Urinary bladder (tissue), 4 donors: Measurements from ENCODE around the gene GMDS. TPM values are rescaled to one million over a fixed set of nuclear protein-coding genes. Genes with fewer than 3 reads are reported as not detected.

Source experiments
- DNase-seq: peaks from one replicate; pipeline ENCODE4 v3.0.0-alpha.2; 2015; ENCODE audit errors: extremely low spot score
- H3K27ac ChIP-seq: one replicate; pipeline ENCODE4 v1.5.1; 2013; ENCODE audit warnings: low read depth, mild to moderate bottlenecking, moderate library complexity
- H3K36me3 ChIP-seq: one replicate; pipeline ENCODE4 v1.6.1; 2013; ENCODE audit warnings: mild to moderate bottlenecking, moderate library complexity; ENCODE audit not compliant: insufficient read depth
- H3K4me1 ChIP-seq: one replicate; pipeline ENCODE4 v1.6.1; 2013; ENCODE audit warnings: mild to moderate bottlenecking, moderate library complexity; ENCODE audit not compliant: insufficient read depth
- H3K4me3 ChIP-seq: one replicate; pipeline ENCODE4 v1.5.1; 2013; ENCODE audit warnings: low read depth, low read length
- WGBS: extraction: QIAGEN DNeasy Blood & Tissue Kit; methylation state at CpG from one replicate; pipeline ENCODE4 v1.1.7; 2013; 5-methylcytosine and 5-hydroxymethylcytosine counted together
- polyA plus RNA-seq: library from polyadenylated mRNA; stranded (reverse); fragments of 200-250 nt; gene quantifications from one replicate; pipeline ENCODE4 v1.2.3, GENCODE V29; 2013
- total RNA-seq: library from RNA; depleted of rRNA; stranded (reverse); fragments of >200 nt; gene quantifications from one replicate; pipeline ENCODE4 v1.2.3, GENCODE V29; 2014
- donor health status: healthy with polysubstance abuse.
- donor health status: healthy.

GMDS gene
- total and polyA plus RNA-seq, 2 donors: 7.5 to 10.7 TPM

DNA sequence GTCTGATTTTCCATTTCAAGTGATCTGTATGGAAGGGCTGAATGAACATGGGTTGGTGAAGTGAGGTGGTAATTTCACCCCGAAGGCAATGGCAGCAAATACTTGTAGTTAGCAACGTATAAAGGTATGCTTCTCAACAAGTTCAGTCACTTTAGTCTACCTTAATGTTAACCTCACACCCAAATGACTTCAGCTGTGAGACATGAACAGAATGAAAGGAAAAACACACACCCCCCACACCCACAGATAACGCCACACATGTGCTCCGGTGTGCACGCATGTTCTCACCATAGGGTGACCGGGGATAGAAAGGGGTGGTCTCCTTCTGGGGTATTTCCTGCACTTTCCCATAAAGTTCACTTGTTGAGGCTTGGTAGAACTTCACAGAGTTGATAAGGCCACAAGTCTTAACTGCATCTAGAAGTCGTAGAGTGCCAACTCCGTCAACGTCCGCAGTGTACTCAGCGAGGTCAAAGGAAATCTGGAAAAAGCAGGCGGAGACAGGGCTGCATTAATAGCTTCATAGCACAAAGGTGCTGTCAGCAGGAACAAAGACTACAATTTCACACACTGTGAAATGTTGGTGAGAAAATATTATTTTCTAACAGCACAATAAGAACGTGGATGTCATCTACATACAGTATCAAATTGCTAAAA, 284.8 kb downstream of the GMDS start:
- DNase-seq: no peak
- no peak overlapping the region for H3K4me3 ChIP-seq
- 88% methylated on average over 13 of the region's 13 CpGs for WGBS

DNA sequence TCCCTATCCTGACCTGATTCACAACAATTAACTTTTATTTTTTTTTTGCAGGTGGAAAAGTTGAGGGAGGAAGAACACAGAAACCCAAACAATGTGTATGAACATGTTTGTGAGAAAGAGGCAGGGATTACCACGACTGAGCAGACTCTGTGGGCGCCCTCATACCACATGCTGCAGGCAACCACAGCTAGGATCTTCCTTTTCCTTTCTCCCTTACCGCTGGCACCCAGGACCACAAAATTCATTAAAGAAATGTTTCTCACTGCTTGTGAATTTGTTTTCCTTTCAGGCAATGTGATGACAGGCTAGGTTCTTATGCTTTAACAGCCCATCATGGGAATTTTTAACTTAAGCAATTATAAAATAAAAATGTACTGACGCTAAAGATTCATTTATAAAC, 287.1 kb downstream of the GMDS start:
- Histone ChIP-seq H3K27ac (no peak overlapping the region), H3K36me3 (no peaks in the 10 kb centered on the region), H3K4me3 (no peak overlapping the region), H3K4me1 (no peaks in the 10 kb centered on the region)
- 72% methylated on average over 4 of the region's 4 CpGs for WGBS
- no peak for DNase-seq

More for the DNA sequence above, 284.8 kb downstream of the GMDS start:
- Histone ChIP-seq H3K36me3 (no peaks in the 10 kb centered on the region), H3K4me1 (no peaks in the 10 kb centered on the region), H3K27ac (no peak overlapping the region)

DNA sequence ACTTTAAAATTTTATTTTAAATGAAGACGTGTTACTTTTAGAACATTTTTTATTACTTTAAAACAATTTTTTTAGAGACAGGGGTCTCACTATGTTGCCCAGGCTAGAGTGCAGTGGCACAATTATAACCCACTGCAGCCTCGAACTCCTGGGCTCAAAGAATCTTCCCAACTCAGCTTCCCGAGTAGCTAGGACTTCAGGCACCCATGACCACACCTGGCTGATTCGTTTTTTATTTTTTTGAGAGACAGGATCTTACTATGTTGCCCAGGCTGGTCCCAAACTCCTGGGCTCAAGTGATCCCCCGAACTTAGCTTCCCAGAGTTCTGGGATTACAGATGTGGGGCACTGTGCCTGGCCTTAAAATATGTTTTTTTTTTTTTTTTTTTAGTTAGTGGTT, 287.7 kb downstream of the GMDS start:
- no peak overlapping the region for H3K27ac ChIP-seq
- no peak overlapping the region for H3K4me3 ChIP-seq
- WGBS: 74% methylated on average over 5 of the region's 5 CpGs
- H3K36me3 ChIP-seq: no peaks in the 10 kb centered on the region
- no peaks in the 10 kb centered on the region for H3K4me1 ChIP-seq
- no peak for DNase-seq

DNA sequence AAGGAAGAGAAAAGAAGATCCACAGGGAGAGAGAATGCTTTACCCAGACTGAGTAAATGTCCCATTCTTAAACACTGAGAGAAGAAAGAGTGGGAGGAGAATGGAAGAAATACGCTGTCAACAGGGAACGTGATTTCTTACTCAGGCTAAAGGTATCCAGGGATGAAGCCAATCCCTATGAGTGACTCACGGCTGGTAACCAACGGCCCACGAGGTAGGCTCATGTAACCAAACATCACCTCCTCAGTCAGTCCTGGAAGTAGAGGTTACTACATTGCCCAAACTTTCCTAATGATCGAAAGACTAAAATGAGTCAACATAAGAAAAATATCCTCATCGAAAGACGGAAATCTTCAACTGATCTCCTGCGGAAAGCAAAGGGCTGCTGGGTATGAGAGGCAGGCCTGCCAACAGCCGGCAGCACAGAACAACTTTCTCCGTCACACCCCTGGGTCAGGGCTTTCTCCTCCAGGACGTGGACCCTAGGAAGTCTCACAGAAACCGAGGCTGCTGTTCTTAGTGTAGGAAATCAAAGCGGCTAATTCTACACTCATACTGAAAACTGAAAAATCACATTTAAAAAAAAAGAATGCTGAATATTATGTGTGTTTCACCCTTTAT, 292.6 kb downstream of the GMDS start:
- DNase-seq: no peak
- Histone ChIP-seq H3K36me3 (no peaks in the 10 kb centered on the region), H3K4me1 (no peaks in the 10 kb centered on the region), H3K27ac (no peak overlapping the region), H3K4me3 (no peak overlapping the region)
- WGBS: 92% methylated on average over 14 of the region's 14 CpGs

DNA sequence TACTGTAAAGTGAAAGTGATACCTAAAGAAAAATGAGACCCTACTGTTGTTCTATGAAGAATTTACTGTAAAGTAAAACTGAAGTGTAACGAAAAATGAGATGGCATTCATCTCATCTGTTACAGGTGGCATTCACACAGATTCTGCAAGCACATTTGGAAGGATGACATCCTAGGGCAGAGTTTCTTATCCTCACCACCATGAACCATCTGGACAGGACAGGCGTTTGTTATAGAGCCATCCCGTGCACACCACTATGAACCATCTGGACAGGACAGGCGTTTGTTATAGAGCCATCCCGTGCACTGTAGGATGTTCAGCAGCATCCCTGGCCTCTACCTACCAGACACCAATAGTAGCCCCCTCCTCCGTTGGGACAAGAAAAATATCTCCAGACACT, 294.8 kb downstream of the GMDS start:
- Histone ChIP-seq H3K4me3 (no peak overlapping the region), H3K4me1 (no peaks in the 10 kb centered on the region), H3K27ac (no peak overlapping the region), H3K36me3 (no peaks in the 10 kb centered on the region)
- 83% methylated on average over 6 of the region's 6 CpGs for WGBS
- DNase-seq: no peak

DNA sequence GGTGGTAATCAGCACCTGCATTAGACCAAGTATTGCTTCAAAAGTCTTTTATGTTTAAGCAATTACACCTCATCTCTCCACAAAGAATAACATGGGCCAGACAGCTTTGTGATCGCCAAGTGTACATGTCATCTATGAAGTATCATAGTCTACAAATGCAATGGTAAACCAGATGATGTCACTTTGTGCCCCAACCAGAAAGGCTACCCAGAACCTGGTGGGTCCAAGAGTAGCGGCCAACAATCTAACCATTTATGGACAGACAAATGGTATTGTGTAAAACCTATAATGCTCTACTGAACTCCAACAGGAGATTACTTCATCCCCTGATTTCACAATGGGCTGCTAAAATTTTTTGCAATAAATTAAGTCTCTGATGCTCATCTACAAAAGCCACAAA, 295.9 kb downstream of the GMDS start:
- no peaks in the 10 kb centered on the region for H3K36me3 ChIP-seq
- no peak overlapping the region for H3K4me3 ChIP-seq
- no peak overlapping the region for H3K27ac ChIP-seq
- no peaks in the 10 kb centered on the region for H3K4me1 ChIP-seq
- no peak for DNase-seq
- 97% methylated on average over 2 of the region's 2 CpGs for WGBS

DNA sequence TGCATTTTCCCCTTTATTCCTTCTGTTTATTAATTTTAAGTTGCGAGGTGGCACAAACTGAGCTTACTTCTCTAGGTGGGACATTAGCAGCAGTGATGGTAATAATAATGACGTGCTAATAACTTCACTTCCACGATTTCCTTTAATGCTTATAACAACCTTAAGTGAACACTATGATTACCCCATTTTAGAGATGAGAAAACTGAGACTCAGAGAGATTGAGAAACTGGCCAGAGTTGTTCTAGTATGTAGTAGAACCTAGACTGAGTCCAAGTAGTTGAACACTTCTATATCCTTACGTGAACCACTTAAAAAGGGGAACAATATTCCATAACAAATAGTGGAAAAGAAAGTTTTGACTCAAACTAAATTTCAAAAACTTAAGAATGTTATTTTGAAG, 297.5 kb downstream of the GMDS start:
- H3K4me3 ChIP-seq: no peak overlapping the region
- no peaks in the 10 kb centered on the region for H3K4me1 ChIP-seq
- no peak overlapping the region for H3K27ac ChIP-seq
- no peak for DNase-seq
- H3K36me3 ChIP-seq: no peaks in the 10 kb centered on the region
- 96% methylated on average over 4 of the region's 4 CpGs for WGBS

DNA sequence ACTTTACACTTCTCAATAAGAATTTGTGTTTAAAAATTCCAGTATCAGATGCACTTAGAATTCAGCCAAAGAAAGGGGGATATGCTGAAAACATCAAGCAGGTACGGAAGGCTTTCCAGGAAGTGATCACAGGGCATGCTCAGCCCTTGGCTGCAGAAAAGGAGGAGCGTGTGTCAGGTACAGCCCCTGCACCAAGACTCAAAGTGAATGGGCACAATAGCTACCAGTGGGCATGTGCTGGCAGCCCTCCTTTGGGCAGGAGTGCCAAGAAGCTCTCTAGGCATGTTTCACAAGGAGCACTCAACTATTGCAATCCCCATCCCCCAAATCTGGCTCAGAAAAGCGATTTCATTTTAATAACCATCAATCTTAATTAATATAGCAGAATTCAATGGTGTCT, 298.8 kb downstream of the GMDS start:
- Histone ChIP-seq H3K4me1 (no peaks in the 10 kb centered on the region), H3K4me3 (no peak overlapping the region), H3K27ac (no peak overlapping the region), H3K36me3 (no peaks in the 10 kb centered on the region)
- 95% methylated on average over 3 of the region's 3 CpGs for WGBS
- no peak for DNase-seq

DNA sequence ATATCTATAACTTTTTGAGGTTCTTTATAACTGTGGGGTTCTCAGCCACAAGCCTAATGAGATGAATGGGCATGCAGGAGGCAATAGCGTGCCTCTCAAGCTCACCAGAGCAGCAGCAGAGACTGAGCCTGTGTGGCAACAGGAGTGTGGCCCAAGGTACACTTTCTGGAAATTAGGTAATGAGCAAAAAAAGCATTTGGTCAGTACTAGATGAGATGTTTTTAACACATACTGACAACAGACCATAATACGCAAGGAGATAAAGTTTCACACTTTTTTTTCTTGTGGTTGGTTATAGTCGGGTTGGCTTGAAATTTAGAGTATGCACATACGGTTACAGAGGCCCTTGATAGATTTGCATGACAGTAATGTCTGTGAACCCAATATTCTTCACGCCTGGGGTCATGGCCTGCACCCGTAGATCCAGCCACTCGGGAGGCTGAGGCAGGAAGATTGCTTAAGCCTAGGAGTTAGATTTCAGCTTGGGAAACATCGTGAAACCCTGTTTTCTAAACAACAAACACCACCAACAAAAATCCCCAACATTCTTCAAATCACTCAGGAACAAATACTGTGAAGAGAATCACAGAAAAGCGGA, 300.1 kb downstream of the GMDS start:
- no peak for DNase-seq
- no peak overlapping the region for H3K27ac ChIP-seq
- H3K36me3 ChIP-seq: no peaks in the 10 kb centered on the region
- H3K4me3 ChIP-seq: no peak overlapping the region
- 85% methylated on average over 9 of the region's 9 CpGs for WGBS
- no peaks in the 10 kb centered on the region for H3K4me1 ChIP-seq

DNA sequence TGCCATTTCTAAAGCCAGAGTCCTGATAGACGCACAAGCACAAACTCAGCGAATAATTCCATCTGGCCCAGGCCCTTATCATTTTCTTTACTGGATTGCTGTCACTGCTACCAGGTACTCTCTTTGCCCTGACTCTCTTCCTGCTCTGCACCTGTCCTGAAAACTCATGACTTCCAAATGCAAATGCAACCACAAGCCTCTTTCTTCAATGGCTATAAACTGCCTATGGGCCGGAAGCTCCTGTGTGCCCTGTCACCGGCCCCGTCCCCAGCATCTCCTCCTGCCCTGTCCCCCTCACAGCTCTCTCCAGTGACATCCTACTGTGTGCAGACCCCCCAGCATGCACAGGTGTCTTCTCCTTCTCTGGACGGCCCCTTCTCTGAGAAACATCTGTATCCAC, 302.6 kb downstream of the GMDS start:
- no peak for DNase-seq
- H3K4me3 ChIP-seq: no peak overlapping the region
- H3K27ac ChIP-seq: no peak overlapping the region
- no peaks in the 10 kb centered on the region for H3K4me1 ChIP-seq
- 96% methylated on average over 6 of the region's 6 CpGs for WGBS
- no peaks in the 10 kb centered on the region for H3K36me3 ChIP-seq

DNA sequence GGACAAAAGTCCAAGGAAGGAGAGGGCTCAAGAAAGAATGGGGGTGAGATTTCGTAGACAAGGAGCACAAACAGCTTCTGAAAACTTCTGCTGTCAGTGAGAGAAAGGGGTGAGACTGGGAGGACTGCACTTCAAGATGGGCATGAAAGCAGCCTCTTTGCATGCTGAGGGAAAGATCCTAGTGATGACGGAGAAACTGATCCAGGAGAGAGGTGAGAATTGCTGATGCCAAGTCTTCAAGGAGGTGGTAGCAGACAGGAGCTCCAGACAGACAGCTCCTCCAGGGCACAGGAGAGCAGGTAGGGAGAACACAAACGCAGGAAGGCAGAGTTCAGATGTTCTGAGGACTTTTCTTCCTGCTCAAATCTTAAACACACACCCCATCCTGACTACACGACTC, 303.9 kb downstream of the GMDS start:
- H3K4me1 ChIP-seq: no peaks in the 10 kb centered on the region
- H3K27ac ChIP-seq: no peak overlapping the region
- H3K36me3 ChIP-seq: no peaks in the 10 kb centered on the region
- no peak overlapping the region for H3K4me3 ChIP-seq
- 90% methylated on average over 4 of the region's 4 CpGs for WGBS
- DNase-seq: no peak

DNA sequence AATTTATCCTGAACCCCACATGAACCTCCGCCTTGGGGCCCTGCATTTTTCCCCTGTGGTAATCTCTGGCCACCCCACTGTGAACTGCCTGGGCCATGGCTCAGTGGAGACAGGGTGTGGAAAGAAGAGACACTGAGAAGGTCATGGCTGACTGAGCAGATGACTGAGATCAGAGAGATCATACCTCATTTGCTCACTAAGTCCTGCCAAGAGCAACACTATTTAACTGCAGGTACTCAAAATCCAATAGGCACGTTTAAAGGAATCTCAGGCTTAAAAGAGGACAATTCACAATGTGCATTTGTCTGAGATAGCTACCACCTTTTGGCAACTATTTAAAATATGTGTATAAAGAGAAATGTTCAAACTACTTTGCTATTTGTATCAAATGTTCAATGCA, 305.0 kb downstream of the GMDS start:
- Histone ChIP-seq H3K36me3 (no peaks in the 10 kb centered on the region), H3K27ac (no peak overlapping the region), H3K4me3 (no peak overlapping the region), H3K4me1 (no peaks in the 10 kb centered on the region)
- 85% methylated on average over 2 of the region's 2 CpGs for WGBS
- no peak for DNase-seq

DNA sequence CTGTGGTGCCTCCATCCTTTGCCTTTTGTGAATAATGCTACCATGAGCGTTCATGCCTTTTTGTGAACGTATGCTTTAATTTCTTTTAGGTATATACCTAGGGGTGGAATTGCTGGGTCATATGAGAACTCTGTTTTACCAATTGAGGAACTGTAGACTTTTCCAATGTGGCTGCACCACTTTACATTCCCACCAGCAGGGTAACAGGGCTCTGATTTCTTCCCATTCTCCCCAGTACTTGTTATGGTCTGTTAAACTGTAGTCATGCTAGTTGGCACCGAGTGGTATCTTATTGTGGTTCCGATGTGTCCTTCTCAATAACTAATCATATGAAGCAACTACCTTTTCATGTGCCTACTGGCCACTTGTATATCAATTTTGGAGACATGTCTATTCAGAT, 312.1 kb downstream of the GMDS start:
- H3K4me1 ChIP-seq: no peaks in the 10 kb centered on the region
- H3K4me3 ChIP-seq: no peak overlapping the region
- DNase-seq: no peak
- WGBS: 99% methylated on average over 4 of the region's 4 CpGs
- no peaks in the 10 kb centered on the region for H3K36me3 ChIP-seq
- H3K27ac ChIP-seq: no peak overlapping the region

DNA sequence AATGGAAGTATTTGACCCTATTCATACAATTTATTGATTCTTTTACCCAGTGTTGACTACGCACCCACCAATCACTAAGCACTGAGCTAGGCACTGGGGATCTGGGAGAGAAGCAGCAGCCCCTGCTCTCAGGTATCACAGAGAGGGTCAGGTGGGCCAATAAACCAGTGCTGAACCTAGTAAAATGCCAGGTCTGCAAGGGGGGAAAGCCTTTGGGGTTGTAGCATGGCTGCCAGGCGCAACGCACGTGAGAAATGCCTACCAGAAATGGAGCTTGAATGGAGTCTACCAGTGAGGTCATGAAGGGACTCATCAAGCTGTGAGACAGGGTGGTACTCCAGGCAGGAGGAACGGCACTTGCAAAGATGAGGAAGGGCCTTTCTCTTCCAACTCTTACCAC, 313.6 kb downstream of the GMDS start:
- no peak for DNase-seq
- H3K4me1 ChIP-seq: no peaks in the 10 kb centered on the region
- no peak overlapping the region for H3K4me3 ChIP-seq
- H3K27ac ChIP-seq: no peak overlapping the region
- H3K36me3 ChIP-seq: no peaks in the 10 kb centered on the region
- WGBS: 98% methylated on average over 5 of the region's 5 CpGs
